Fibroblast of lung (primary cell): ENCODE measurements around the gene ATXN1.

ENCODE experiments used
- CTCF ChIP-seq, 2 donors: IDR thresholded peaks in 1 of 2; conservative IDR thresholded peaks in 1 of 2; 1 replicate in 1 of 2; 2 replicates in 1 of 2; pipeline ENCODE4 v1.5.1; 2011 to 2012; ENCODE audit warnings: low read length in 2 of 2, control low read depth in 1 of 2, inconsistent platforms in 1 of 2, low read depth in 1 of 2, mild to moderate bottlenecking in 1 of 2
- EZH2 ChIP-seq: IDR thresholded peaks from 2 replicates; pipeline ENCODE4 v1.5.1; 2012; ENCODE audit warnings: low read length, control low read depth, mild to moderate bottlenecking; ENCODE audit errors: missing control alignments

GRCh38 chr6:16782278-16782677, 21.0 kb upstream of the ATXN1 start:
- no peak for TF ChIP-seq CTCF (conservative IDR thresholded peaks at IDR 0.05 in 1 of 2, IDR thresholded peaks at IDR 0.05 in 1 of 2; ENCODE audit: low read depth in 1 of 2, low read length in 2 of 2)
- TF ChIP-seq EZH2: no peak
